Karpas-422 (cell line): ENCODE results near the gene CDC37. TPM values are rescaled to one million over a fixed set of nuclear protein-coding genes. Genes with fewer than 3 reads are reported as not detected.
"Not testable (repeated sequence)": the region's sequence is repeated elsewhere in the genome, so short reads cannot be mapped to it uniquely, and the experiment has no call there.

Experiments used
- DNase-seq: peaks from one replicate; pipeline ENCODE4 v3.0.0-alpha.2; 2015
- H2AFZ ChIP-seq: fragments of 200-600 bp; sonication (generic); 2 replicates; pipeline ENCODE4 v1.6.1; 2014; ENCODE audit warnings: antibody characterized with exemption, low read length, mixed read lengths
- H3K27ac ChIP-seq: fragments of 200-600 bp; sonication (generic); 2 replicates; pipeline ENCODE4 v1.5.1; 2014; ENCODE audit warnings: mild to moderate bottlenecking, low read length, moderate library complexity
- H3K27me3 ChIP-seq: fragments of 200-600 bp; sonication (generic); 2 replicates; pipeline ENCODE4 v1.6.1; 2014; ENCODE audit warnings: low read length, mixed read lengths
- H3K36me3 ChIP-seq: fragments of 200-600 bp; sonication (generic); 2 replicates; pipeline ENCODE4 v1.6.1; 2014; ENCODE audit warnings: low read length, mixed read lengths; ENCODE audit not compliant: insufficient read depth
- H3K4me1 ChIP-seq: fragments of 200-600 bp; sonication (generic); 2 replicates; pipeline ENCODE4 v1.6.1; 2014; ENCODE audit warnings: mild to moderate bottlenecking, low read length, mixed read lengths
- H3K4me2 ChIP-seq: fragments of 200-600 bp; sonication (generic); 2 replicates; pipeline ENCODE4 v1.6.1; 2014; ENCODE audit warnings: low read length, low read depth, mild to moderate bottlenecking; ENCODE audit not compliant: poor library complexity, severe bottlenecking
- H3K4me3 ChIP-seq: fragments of 200-600 bp; sonication (generic); 2 replicates; pipeline ENCODE4 v1.5.1; 2014; ENCODE audit warnings: mild to moderate bottlenecking, antibody characterized with exemption, low read length, mixed read lengths
- H3K79me2 ChIP-seq: fragments of 200-600 bp; sonication (generic); 2 replicates; pipeline ENCODE4 v1.6.1; 2014; ENCODE audit warnings: mild to moderate bottlenecking, low read length, mixed read lengths
- H3K9ac ChIP-seq: fragments of 200-600 bp; sonication (generic); 2 replicates; pipeline ENCODE4 v1.6.0; 2014; ENCODE audit warnings: low read length
- H3K9me2 ChIP-seq: fragments of 200-600 bp; sonication (generic), shearing (Covaris generic); replicated peaks from 2 replicates; pipeline ENCODE4 v1.6.0; 2014; ENCODE audit warnings: mild to moderate bottlenecking, low read length, moderate library complexity; ENCODE audit not compliant: insufficient read depth
- H3K9me3 ChIP-seq: fragments of 300-700, 200-600 bp; sonication (generic); 2 replicates; pipeline ENCODE4 v1.6.1; 2014; ENCODE audit warnings: low read length, mixed read lengths
- H4K20me1 ChIP-seq: fragments of 200-600 bp; sonication (generic); 2 replicates; pipeline ENCODE4 v1.6.1; 2014; ENCODE audit warnings: mild to moderate bottlenecking, antibody characterized with exemption, low read length, low read depth; ENCODE audit not compliant: insufficient read depth
- total RNA-seq: library from RNA; depleted of rRNA; stranded (reverse); fragments of >200 nt; shearing (Covaris generic); gene quantifications from 2 replicates; pipeline ENCODE4 v1.2.3, GENCODE V29; 2014; ENCODE audit warnings: low replicate concordance

The CDC37 gene
- total RNA-seq, 1 experiment from 2014 or later = 86.3 TPM

- no peaks in the 10 kb centered on the region for H3K9me3 ChIP-seq
- H3K9me2 ChIP-seq = no peaks in the 10 kb centered on the region
- peak; percentile 55 for DNase-seq
- no peaks in the 10 kb centered on the region for H3K36me3 ChIP-seq
- H3K27me3 ChIP-seq = no peaks in the 10 kb centered on the region; the same call in 1 of the 2 replicates
- no peak overlapping the region for H2AFZ ChIP-seq
- H3K79me2 ChIP-seq = no peaks in the 10 kb centered on the region
- peaks cover 30% of the 10 kb centered on the region for H3K4me1 ChIP-seq
- no peak overlapping the region for H3K9ac ChIP-seq
- H3K4me2 ChIP-seq = no peak overlapping the region
- no peaks in the 10 kb centered on the region for H4K20me1 ChIP-seq
- no peak overlapping the region for H3K4me3 ChIP-seq
- H3K27ac ChIP-seq = no peak overlapping the region
Measured at GRCh38 chr19:10417541-10418234, 14.3 kb upstream of the CDC37 start.

- H3K79me2 ChIP-seq = no peaks in the 10 kb centered on the region
- H3K4me3 ChIP-seq = peak overlapping the region; percentile 45; the same call in 1 of the 2 replicates
- peak overlapping the region; percentile 41; the same call in 1 of the 2 replicates for H3K9ac ChIP-seq
- DNase-seq = peak; percentile 94
- peaks cover 36% of the 10 kb centered on the region for H3K4me1 ChIP-seq
- H2AFZ ChIP-seq = no peak overlapping the region
- no peaks in the 10 kb centered on the region for H3K27me3 ChIP-seq
- no peaks in the 10 kb centered on the region for H3K36me3 ChIP-seq
- no peak overlapping the region for H3K27ac ChIP-seq
- no peaks in the 10 kb centered on the region for H3K9me2 ChIP-seq
- no peaks in the 10 kb centered on the region for H4K20me1 ChIP-seq
- no peaks in the 10 kb centered on the region for H3K9me3 ChIP-seq
- peak overlapping the region; percentile 44 for H3K4me2 ChIP-seq
Measured at GRCh38 chr19:10416380-10417257, 13.3 kb upstream of the CDC37 start.

- Histone ChIP-seq H3K4me3 (peak overlapping the region; percentile 45; the same call in 1 of the 2 replicates), H4K20me1 (no peaks in the 10 kb centered on the region), H3K9me2 (no peaks in the 10 kb centered on the region), H3K9me3 (no peaks in the 10 kb centered on the region), H3K9ac (peak overlapping the region; percentile 41; the same call in 1 of the 2 replicates), H3K27ac (no peak overlapping the region), H3K4me1 (peaks cover 36% of the 10 kb centered on the region), H3K36me3 (no peaks in the 10 kb centered on the region), H3K4me2 (peak overlapping the region; percentile 44), H3K79me2 (no peaks in the 10 kb centered on the region), H2AFZ (no peak overlapping the region), H3K27me3 (no peaks in the 10 kb centered on the region)
- no peak for DNase-seq
Measured at GRCh38 chr19:10416083-10416379, 12.7 kb upstream of the CDC37 start.

GRCh38 chr19:10412257-10412977 is 9.1 kb upstream of the CDC37 start:
- Histone ChIP-seq H3K9ac (no peak overlapping the region), H3K4me3 (no peak overlapping the region), H2AFZ (no peak overlapping the region), H4K20me1 (no peaks in the 10 kb centered on the region), H3K9me3 (no peaks in the 10 kb centered on the region), H3K79me2 (no peaks in the 10 kb centered on the region), H3K4me1 (peaks cover 5% of the 10 kb centered on the region), H3K27me3 (no peaks in the 10 kb centered on the region), H3K4me2 (peak overlapping the region; percentile 26), H3K27ac (no peak overlapping the region), H3K9me2 (no peaks in the 10 kb centered on the region), H3K36me3 (no peaks in the 10 kb centered on the region)
- DNase-seq = no peak

- not testable (repeated sequence) for DNase-seq, H3K4me3 ChIP-seq, H3K36me3 ChIP-seq, H3K4me2 ChIP-seq, H3K79me2 ChIP-seq, H3K4me1 ChIP-seq, H2AFZ ChIP-seq, H3K9me3 ChIP-seq, H4K20me1 ChIP-seq, H3K9ac ChIP-seq, H3K27me3 ChIP-seq, H3K27ac ChIP-seq, H3K9me2 ChIP-seq
Measured at GRCh38 chr19:10411224-10411623, 7.9 kb upstream of the CDC37 start.

GRCh38 chr19:10408511-10409283 is 5.4 kb upstream of the CDC37 start:
- Histone ChIP-seq H3K4me2 (no peak overlapping the region), H3K27me3 (no peaks in the 10 kb centered on the region), H3K36me3 (no peaks in the 10 kb centered on the region), H3K4me3 (no peak overlapping the region), H4K20me1 (no peaks in the 10 kb centered on the region), H3K9ac (no peak overlapping the region), H3K27ac (no peak overlapping the region), H3K79me2 (no peaks in the 10 kb centered on the region), H3K9me3 (no peaks in the 10 kb centered on the region), H2AFZ (no peak overlapping the region), H3K9me2 (no peaks in the 10 kb centered on the region), H3K4me1 (peaks cover 15% of the 10 kb centered on the region)
- DNase-seq = no peak

- H4K20me1 ChIP-seq = 0 out of 2 replicates have a peak, but pooled peaks cover 5% of the 10 kb centered on the region
- H3K9ac ChIP-seq = no peak overlapping the region
- H3K27me3 ChIP-seq = no peaks in the 10 kb centered on the region
- H3K79me2 ChIP-seq = peaks cover 12% of the 10 kb centered on the region
- no peaks in the 10 kb centered on the region for H3K36me3 ChIP-seq
- no peaks in the 10 kb centered on the region for H3K9me2 ChIP-seq
- H3K27ac ChIP-seq = no peak overlapping the region
- no peak overlapping the region for H3K4me3 ChIP-seq
- no peak for DNase-seq
- H2AFZ ChIP-seq = no peak overlapping the region
- no peak overlapping the region for H3K4me2 ChIP-seq
- H3K4me1 ChIP-seq = peaks cover 14% of the 10 kb centered on the region
- H3K9me3 ChIP-seq = no peaks in the 10 kb centered on the region
Measured at GRCh38 chr19:10407096-10407495, 3.8 kb upstream of the CDC37 start.
